A673 (cell line): Measurements from ENCODE around the gene RCC2. TPM values are rescaled to one million over a fixed set of nuclear protein-coding genes. Genes with fewer than 3 reads are reported as not detected.

Source experiments
- BruUV-seq: library from RNA; stranded (reverse); fragments of 400-500 nt; replicated peaks from 2 replicates; lab custom pipeline; 2021; lab: Mats Ljungman, UMichigan
- CTCF ChIA-PET: fragments of 300-600 bp; sonication (Branson Sonifier 250); formaldehyde crosslinking; loops from one replicate; lab custom pipeline; 2022; ENCODE audit warnings: antibody characterized with exemption; lab: Charles Lee
- POLR2A ChIA-PET: fragments of 300-600 bp; sonication (Branson Sonifier 250); formaldehyde crosslinking; loops from one replicate; lab custom pipeline; 2022; ENCODE audit warnings: antibody characterized with exemption; ENCODE audit not compliant: low non-redundant PET; lab: Charles Lee
- DNase-seq: peaks from one replicate; pipeline ENCODE4 v3.0.0-alpha.2; 2015; ENCODE audit warnings: low spot score
- H3K27ac ChIP-seq: fragments of 200-600 bp; sonication (generic); 2 replicates; pipeline ENCODE4 v1.5.1; 2016; ENCODE audit warnings: mixed run types, low read depth, mild to moderate bottlenecking, mixed read lengths, antibody characterized with exemption, low read length; ENCODE audit not compliant: poor library complexity, severe bottlenecking
- H3K27me3 ChIP-seq: fragments of 200-600 bp; sonication (generic); replicated peaks from 2 replicates; pipeline ENCODE4 v1.6.1; 2017; ENCODE audit warnings: mixed run types, low read depth, mild to moderate bottlenecking, mixed read lengths, antibody characterized with exemption, low read length; ENCODE audit not compliant: insufficient read depth, poor library complexity
- H3K36me3 ChIP-seq: fragments of 200-600 bp; sonication (generic); 2 replicates; pipeline ENCODE4 v1.6.1; 2016; ENCODE audit warnings: mixed run types, mild to moderate bottlenecking, mixed read lengths, antibody characterized with exemption, low read length; ENCODE audit not compliant: insufficient read depth, poor library complexity, severe bottlenecking
- H3K4me1 ChIP-seq: fragments of 200-600 bp; sonication (generic); 2 replicates; pipeline ENCODE4 v1.6.1; 2017; ENCODE audit warnings: mixed run types, mild to moderate bottlenecking, mixed read lengths, antibody characterized with exemption, low read length; ENCODE audit not compliant: insufficient read depth, poor library complexity, severe bottlenecking
- H3K4me3 ChIP-seq: fragments of 200-600 bp; sonication (generic); 2 replicates; pipeline ENCODE4 v1.5.1; 2016; ENCODE audit warnings: low read depth, mixed run types, mild to moderate bottlenecking, mixed read lengths, low read length; ENCODE audit not compliant: poor library complexity, severe bottlenecking
- H3K9me3 ChIP-seq: fragments of 200-600 bp; sonication (generic); 2 replicates; pipeline ENCODE4 v1.6.1; 2016; ENCODE audit warnings: mixed run types, low read depth, mild to moderate bottlenecking, mixed read lengths, antibody characterized with exemption, low read length; ENCODE audit not compliant: poor library complexity, severe bottlenecking
- CTCF ChIP-seq: fragments of 300-800, 200-600 bp; sonication (generic); conservative IDR thresholded peaks from 2 replicates; pipeline ENCODE4 v1.5.1; 2017; ENCODE audit warnings: low read depth, mild to moderate bottlenecking, antibody characterized with exemption, low read length, moderate library complexity, mixed read lengths
- EZH2 ChIP-seq: fragments of 200-600 bp; sonication (generic); IDR thresholded peaks from 2 replicates; pipeline ENCODE4 v1.6.1; 2017; ENCODE audit warnings: borderline replicate concordance, low read depth, mild to moderate bottlenecking, mixed read lengths, antibody characterized with exemption, low read length; ENCODE audit not compliant: poor library complexity, severe bottlenecking
- intact Hi-C: fragments of 100-400 bp; cut with micrococcal nuclease; formaldehyde crosslinking; loops from one replicate; pipeline ENCODE4 v1.10.0; 2022; ENCODE audit not compliant: unreplicated experiment
- total RNA-seq: library from RNA; stranded (reverse); gene quantifications from 2 replicates; pipeline ENCODE4 v1.2.3, GENCODE V29; 2021

Gene RCC2
- total RNA-seq, 1 experiment from 2014 or later = 182 TPM

GRCh38 chr1:17371896-17372295 is 67.6 kb downstream of the RCC2 start, which contains the start of gene PADI6:
PADI6 (plus strand) TSS chr1:17372196; CDS start chr1:17372246, 50 bp downstream.
- DNase-seq = no peak
- BruUV-seq = no TSS peak
- POLR2A ChIA-PET = no interaction called here

GRCh38 chr1:17370618-17371017 is 68.9 kb downstream of the RCC2 start:
- ChIA-PET POLR2A (no interaction called here), CTCF (no interaction called here)
- Histone ChIP-seq H3K4me3 (no peak overlapping the region), H3K27me3 (no peaks in the 10 kb centered on the region), H3K27ac (no peak overlapping the region), H3K4me1 (no peaks in the 10 kb centered on the region), H3K9me3 (no peaks in the 10 kb centered on the region), H3K36me3 (no peaks in the 10 kb centered on the region)
- no TSS peak for BruUV-seq
- intact Hi-C loops = no loop called here
- no peak for DNase-seq
- TF ChIP-seq EZH2 (no peak), CTCF (0 out of 2 replicates have a peak, but pooled peaks have one; percentile 30)

More at GRCh38 chr1:17371896-17372295, 67.6 kb downstream of the RCC2 start, which contains the start of gene PADI6:
- intact Hi-C loops = no loop called here
- H3K36me3 ChIP-seq = no peaks in the 10 kb centered on the region
- H3K4me1 ChIP-seq = no peaks in the 10 kb centered on the region
- CTCF ChIA-PET = no interaction called here
- H3K4me3 ChIP-seq = no peak within 1 kb of the TSS
- H3K9me3 ChIP-seq = no peaks in the 10 kb centered on the region
- TF ChIP-seq EZH2 (no peak), CTCF (no peak)
- no peak within 1 kb of the TSS for H3K27ac ChIP-seq
- no peaks in the 10 kb centered on the region for H3K27me3 ChIP-seq

GRCh38 chr1:17369466-17369865 is 70.0 kb downstream of the RCC2 start:
- BruUV-seq = no TSS peak
- intact Hi-C loops = no loop called here
- POLR2A ChIA-PET = no interaction called here
- H3K4me1 ChIP-seq = no peaks in the 10 kb centered on the region
- peaks cover 4% of the 10 kb centered on the region for H3K9me3 ChIP-seq
- CTCF ChIA-PET = no interaction called here
- no peaks in the 10 kb centered on the region for H3K36me3 ChIP-seq
- no peak for TF ChIP-seq CTCF
- TF ChIP-seq EZH2 = no peak
- no peaks in the 10 kb centered on the region for H3K27me3 ChIP-seq
- no peak overlapping the region for H3K27ac ChIP-seq
- DNase-seq = no peak
- no peak overlapping the region for H3K4me3 ChIP-seq
